NCI-H226 (cell line): ENCODE measurements around the gene ATOH7.
"Not testable (repeated sequence)": the region's sequence is repeated elsewhere in the genome, so short reads cannot be mapped to it uniquely, and the experiment has no call there.

ENCODE experiments used
- DNase-seq: peaks from one replicate; pipeline ENCODE4 v3.0.0-alpha.2; 2015

ATOH7 gene

DNA sequence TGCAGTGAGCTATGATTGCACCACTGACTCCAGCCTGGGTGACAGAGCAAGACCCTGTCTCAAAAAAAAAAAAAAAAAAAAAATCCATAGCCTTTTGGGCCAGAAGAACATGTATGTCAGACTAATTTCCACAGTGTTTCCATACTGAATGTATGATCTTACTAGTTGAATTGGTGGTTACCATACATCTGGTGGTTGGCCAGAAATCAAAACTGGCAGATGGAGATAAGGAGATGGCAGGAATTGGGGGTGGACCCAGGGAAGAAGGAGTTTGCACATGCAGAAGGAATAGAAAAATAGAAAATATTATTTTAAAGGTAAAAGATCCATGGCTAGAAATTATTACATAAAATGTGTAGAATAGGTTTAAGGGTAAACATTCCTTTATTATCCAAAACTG is 3.7 kb upstream of the ATOH7 start:
- DNase-seq = no peak

DNA sequence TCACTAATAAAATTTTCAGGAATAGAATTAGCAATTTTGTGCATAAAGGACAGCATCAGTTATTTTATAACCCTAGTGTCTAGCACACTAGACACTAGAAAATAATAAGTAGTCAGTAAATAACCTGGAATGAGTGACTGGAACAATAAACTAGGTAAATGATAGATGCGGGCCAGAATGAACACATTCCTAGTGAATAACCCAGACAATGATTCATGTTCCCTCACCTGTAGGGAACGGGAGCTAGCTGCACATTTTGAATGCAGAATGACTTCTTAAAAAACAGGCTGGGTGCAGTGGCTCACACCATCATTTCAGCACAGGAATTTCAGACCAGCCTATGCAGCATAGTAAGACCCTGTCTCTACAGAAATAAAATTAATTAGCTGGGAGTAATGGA is 3.2 kb upstream of the ATOH7 start:
- DNase-seq = no peak

DNA sequence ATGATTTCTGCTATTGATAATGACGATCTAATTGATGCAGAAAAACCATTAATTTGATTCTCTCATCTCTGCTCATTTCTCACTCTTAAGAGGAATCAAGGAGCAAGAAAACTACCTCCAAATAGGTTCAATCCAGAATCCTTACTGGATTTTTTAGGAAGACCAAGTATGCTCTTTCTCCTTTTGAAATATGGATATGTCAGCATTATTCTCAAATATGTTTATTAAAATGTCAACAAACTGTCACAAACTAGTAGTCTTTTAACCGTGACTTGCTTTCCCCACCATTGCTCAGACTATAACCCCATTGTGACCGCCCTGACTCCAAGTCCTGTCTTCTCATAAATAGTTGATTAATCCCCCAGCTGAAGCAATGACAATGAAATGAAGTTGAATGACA is 1.1 kb upstream of the ATOH7 start:
- DNase-seq = no peak

DNA sequence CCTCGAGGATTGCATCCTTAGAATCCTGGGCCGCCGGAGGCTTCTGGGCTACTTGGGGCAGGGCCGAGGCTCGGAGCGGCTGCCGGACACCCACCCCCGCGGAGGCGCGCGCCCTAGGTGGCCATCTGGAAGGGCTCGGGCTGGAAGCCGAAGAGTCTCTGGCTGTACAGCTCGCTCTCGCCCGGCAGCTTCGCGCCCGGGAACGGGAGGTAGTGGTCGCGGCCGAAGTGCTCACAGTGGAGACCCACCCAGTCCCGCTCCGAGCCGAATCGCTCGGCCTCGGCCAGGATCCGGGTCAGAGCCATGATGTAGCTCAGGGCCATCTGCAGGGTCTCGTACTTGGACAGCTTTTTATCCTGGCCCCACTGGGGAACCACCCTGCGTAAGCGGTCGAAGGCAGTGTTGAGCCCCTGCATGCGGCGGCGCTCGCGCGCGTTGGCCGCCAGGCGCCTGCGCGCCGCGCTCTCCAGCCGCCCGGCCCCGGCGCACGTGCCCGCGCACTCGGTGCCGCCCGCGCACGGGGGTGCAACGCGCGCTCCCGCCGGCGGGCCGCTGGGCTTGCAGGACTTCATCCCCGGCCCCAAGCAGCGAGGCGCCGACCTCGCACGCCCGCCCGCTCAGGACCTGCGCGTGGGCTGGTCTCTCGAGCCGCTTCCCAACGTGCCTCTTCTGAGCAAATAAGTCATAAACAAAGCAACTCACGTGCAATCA is 652 bp downstream of the ATOH7 start:
- DNase-seq = peak; percentile 39

DNA sequence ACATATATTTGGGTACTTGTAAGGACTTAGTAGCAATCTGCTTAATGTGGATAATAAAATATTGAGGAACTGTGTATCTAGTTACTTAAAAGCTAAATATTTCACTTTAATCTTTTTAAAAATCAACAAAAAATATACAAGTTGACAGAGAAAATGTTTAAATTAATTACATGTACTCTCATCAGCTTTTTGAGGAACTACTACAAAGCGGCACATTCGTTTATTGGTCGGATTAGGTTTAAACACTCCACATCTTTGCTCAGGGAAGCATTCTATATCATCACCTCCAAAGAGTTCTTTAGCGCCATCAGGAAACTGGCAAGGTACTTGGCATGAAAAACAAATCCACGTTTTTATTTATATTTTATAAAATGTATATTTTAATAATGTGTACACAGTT is 1.6 kb downstream of the ATOH7 start:
- DNase-seq = no peak

DNA sequence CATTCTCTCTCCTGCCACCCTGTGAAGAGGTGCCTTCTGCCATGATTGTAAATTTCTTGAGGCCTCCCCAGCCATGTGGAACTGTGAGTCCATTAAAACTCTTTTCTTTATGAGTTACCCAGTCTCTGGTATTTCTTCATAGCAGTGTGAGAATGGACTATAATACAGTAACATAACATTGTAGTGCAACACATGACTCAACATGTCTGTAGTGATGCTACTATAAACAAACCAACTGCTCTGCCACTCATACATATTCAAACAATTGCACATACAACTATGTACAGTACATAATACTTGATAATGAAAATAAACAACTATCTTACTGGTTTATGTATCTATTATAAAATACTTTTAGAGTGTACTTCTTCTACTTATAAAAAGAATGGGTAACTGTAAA is 7.1 kb downstream of the ATOH7 start:
- DNase-seq = no peak

DNA sequence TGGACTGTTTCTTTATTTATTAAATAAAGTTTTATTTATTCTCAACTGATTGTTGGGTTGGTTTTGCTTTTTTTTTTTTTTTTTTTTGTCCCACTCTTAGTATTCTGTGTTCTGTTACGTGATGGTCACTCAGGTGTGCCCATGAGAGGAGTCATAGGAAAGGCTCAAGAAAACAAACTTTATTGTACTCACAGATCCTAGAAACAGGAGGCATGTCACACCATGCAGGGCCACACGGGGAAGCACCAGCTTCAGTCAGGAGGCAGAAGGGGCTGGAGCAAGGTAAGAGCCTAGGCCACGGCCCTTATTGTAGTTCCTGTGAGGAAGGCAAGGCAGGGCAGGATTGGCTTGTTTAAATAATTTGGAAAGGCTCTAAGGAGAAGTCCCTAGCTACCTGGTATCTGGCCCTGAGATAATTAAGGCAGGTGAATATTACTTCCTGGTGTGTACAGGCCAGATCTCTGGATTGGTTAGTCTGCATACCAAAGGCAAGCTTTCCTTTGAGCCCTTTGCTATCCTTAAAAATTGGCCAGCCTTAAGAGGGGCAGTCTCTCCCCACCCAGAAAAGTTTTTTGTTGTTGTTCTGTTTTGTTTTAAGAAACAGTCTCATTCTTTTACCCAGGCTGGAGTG is 8.3 kb downstream of the ATOH7 start:
- DNase-seq = no peak

DNA sequence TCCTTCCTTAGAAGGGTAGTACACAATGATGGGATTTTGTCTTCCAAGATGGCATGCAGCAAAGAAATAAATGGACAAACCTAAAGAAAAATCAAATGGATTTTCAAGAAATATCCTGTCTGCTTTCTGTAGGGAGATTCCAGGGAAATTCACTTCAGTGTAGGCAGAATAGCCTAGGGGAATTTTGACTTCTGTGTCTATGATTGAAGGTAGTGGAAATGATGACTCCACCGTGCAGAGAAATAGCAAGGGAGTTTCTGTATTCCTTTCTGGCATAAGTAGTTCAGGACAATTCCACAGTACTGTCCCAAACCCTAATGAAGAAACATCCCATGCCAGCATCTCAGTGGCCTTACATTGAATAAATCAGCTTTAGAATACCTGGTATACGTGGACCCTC is 9.5 kb downstream of the ATOH7 start:
- no peak for DNase-seq

DNA sequence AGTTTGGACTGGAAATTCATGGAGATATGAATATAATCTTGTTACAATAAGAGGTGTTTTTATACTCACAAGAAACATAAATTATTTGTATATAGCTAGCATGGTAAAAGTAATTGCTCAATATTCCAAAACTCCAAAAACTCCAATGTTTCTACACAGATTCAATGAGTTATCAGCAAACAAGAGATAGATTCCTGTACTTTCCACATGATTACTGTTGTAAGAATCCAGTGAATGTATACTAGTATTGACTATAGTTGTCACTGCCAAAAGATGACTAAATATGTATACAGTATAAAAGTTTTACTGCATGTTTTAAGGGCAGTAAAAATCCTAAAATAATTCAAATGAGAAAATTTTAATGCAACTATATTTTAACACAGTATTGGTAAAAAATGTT is 10.7 kb downstream of the ATOH7 start:
- DNase-seq = no peak

DNA sequence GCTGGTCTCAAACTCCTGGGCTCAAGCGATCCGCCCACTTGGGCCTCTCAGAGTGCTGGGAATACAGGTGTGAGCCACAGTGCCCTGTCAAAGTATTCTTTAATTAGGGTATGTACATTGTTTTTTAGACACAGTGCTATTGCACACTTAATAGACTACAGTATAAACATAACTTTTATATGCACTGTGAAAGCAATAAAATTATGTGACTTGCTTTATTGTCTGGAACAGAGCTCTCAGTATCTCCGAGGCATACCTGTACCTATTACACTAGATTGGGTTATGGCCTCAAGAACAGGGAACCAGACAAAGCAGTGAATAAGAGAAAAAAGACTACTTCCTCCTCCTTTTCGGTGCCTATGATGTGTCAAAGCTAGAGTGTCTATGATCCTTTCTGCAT is 13.1 kb downstream of the ATOH7 start:
- DNase-seq = no peak

DNA sequence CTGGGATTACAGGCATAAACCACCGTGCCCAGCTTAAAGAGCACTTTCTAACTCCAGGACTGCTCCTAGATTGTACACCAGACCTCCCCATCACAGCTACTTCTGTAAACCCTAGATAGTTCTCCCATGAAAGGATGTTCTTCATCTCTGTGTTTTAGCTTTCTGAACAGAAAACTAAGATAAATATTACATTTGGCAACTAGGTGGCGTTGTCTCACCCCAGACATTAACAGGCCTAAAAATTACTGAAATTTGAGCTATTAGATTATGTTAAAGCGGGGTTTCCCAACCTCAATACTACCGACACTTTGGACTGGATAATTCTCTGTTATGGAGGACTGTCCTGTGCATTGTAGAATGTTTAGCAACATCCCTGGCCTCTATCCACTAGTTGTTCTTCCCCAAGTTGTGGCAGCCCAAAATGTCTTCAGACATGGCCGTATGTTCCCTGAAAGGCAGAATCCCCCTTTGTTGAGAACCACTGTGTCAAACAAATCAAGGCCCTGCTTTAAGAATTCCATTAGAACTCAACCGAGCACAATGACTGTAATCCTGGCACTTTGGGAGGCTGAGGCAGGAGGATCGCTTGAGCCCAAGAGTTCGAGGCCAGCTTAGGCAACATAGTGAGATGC is 19.1 kb downstream of the ATOH7 start:
- DNase-seq = no peak

DNA sequence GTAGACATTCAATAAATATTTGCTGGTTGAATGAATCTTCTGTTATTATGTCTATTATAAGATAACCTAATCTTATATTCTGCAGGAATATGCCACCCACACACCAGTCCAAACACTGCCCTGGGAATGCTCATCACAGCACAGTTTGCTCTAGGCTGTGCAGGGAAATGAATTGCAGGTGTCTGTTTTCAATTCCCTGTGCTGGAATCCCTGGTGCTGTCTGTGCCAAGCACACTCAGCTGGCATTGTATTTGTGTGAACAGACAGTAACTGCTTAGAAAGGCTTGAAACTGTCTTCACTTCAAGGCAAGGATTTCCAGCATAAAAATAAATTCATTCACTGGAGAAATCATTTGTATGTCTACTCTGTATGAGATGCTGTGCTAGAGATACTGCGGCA is 20.2 kb downstream of the ATOH7 start:
- DNase-seq = no peak

DNA sequence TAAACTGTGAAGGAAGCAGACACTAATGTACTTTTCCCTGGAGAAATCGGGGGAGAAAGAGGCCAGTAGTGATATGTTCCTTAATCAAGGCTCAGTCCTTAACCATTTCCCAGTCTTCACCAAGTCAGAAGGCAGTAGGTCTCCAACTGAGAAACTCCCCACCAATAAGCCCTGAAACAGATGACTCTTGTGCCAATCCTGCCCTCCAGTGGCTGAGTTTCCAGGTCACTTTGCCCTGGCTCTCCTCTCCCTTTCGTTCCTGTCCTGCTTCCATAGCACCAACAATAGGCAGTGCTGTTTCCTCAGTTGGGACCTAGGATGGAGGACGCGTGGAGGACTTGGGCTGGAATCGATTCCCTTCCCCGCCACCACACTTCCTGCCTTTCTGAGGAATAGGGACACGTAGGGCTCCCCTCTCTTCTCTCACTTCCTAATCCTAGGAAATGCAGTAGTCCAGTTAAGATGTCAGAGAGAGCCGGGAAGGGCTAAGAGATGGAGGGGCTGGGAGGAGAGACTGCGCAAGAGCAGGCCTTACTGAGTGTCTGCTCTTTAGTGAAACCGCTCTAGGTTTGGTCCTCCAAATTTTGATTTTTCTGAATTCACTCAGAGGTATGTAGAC is 23.4 kb downstream of the ATOH7 start:
- DNase-seq = peak; percentile 40

DNA sequence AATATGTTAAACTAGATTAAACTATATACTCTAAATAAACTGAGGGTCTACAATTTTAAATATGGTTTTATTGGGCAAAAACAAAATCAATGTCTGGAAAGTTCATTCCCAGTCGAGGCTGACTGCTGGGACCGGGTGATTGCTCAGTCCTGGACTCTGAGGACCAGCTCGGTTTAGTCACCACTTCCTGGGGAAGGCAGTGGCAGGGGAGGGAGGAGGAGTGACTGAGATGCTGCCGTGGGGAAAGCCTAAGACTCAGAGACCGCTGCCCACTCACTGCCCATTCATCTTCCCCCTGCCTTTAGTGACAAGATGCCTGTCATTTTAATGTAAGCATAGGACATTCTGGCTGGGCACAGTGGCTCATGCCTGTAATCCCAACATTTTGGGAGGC is 29.0 kb downstream of the ATOH7 start:
- DNase-seq = peak; percentile 27

DNA sequence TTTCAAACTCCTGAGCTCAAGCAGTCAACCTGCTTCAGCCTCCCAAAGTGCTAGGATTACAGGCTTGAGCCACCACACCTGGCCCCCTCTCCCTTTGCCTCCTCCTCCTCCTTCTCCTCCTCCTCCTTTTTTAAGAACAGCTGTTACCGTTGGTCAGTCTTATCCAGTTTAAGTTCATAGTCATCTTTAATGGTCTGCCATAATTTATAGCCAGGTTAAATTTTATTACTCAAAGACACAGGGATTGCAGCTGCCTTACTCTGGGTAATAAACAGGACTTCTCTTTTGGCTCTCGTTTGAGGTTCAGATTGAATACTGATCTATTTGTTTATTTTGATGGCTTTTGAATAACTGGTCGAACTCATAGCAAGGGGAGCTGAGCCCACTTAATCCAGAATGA is 35.2 kb downstream of the ATOH7 start:
- DNase-seq = no peak

DNA sequence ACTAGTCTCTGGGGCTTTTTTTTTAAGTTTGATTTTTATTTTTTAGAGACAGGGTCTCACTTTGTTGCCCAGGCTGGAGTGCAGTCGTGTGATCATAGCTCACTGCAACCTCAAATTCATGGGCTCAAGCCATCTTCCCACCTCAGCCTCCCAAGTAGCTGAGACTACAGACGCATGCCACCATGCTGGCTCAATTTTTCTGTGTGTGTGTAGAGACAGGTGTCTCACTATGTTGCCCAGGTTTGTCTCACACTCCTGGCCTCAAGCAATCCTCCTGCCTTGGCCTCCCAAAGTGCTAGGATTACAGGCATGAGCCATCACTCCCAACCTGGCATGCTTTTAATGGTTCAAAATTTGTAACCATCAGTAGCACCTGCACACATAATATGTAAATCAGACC is 36.1 kb downstream of the ATOH7 start:
- not testable (repeated sequence) for DNase-seq

DNA sequence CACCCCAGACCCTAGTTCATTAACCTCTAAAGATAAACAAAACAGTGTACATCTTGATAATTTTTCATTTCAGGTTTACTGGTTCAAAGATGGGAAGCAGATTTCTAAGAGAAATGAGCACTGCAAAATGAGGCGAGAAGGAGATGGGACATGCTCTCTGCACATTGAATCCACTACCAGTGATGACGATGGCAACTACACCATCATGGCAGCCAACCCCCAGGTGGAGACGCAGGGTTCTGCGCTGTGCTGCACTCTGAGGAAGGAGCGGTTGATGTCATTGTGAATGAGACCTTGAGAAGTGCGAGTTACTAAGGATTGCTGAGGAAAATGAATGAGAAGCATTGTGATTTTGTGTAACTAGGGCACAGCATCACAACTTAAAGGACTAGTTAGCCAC is 37.6 kb downstream of the ATOH7 start:
- DNase-seq = no peak

DNA sequence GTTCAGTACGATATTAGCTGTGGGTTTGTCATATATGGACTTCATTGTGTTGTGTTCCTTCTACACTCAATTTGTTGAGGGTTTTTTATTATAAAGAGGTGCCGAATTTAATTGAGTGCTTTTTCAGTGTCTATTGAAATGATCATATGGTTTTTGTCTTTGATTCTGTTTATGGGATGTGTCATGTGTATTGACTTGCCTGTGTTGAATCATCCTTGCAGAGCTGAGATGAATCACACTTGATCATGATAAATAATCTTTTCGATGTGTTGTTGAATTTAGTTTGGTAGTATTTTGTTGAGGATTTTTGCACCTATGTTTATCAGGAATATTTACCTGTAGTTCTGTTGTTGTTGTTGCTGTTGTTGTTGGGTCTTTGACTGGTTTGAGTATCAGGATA is 39.8 kb downstream of the ATOH7 start:
- DNase-seq = no peak

DNA sequence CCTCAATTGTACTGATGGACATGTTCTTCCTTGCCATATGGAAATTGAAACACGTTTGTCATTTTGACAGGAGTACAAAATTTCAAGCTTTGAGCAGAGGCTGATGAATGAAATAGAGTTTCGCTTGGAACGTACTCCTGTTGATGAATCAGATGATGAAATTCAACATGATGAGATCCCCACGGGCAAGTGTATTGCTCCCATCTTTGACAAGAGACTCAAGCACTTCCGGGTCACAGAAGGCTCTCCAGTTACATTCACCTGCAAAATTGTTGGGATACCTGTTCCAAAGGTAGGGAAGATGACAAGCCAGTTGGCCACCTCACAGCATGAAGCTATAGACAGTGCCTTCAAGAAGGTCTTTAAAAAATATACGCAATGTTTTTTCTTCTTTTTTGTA is 43.1 kb downstream of the ATOH7 start:
- DNase-seq = no peak

DNA sequence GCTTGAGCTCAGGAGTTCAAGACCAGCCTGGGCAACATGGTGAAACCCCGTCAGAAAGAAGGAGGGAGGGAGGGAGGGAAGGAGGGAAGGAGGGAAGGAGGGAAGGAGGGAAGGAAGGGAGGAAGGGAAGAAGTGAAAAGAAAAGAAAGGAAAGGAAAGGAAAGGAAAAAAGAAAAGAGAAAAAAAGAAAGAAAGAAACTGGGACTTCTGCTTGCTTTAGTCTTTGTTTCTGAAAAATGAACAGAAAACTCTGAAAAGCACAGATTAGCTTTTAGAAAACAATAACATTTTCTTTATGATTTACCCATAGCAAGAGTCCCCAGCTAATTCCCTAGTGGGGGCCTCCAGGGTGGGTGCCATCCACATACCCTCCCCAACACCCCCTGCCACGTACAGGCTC is 46.8 kb downstream of the ATOH7 start:
- no peak for DNase-seq

DNA sequence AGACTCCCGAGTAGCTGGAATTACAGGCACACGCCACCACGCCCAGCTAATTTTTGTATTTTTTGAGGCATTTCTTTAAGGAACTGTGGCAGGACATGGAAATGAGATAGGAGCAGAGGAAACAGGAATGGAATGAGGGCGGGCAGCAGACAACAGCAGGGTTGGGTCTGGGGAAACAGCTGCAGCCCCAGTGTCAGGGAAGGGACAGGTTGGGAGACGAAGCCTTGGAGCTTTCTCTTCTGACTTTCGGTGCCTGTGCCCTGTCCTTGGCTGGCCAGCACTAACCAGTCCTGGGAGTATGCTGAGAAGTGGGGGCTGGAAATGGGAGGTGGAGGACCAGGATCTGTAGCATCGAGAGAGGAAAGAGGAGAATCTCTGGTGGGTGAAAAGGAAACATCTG is 47.4 kb downstream of the ATOH7 start:
- DNase-seq = no peak
